ENCODE measurements around the gene DGKG. TPM values are rescaled to one million over a fixed set of nuclear protein-coding genes. Genes with fewer than 3 reads are reported as not detected.

The DGKG gene
- total and polyA plus RNA-seq, 3 experiments from 2014 or later, result 0.04 to 0.20 TPM; not detected in 1

DNA sequence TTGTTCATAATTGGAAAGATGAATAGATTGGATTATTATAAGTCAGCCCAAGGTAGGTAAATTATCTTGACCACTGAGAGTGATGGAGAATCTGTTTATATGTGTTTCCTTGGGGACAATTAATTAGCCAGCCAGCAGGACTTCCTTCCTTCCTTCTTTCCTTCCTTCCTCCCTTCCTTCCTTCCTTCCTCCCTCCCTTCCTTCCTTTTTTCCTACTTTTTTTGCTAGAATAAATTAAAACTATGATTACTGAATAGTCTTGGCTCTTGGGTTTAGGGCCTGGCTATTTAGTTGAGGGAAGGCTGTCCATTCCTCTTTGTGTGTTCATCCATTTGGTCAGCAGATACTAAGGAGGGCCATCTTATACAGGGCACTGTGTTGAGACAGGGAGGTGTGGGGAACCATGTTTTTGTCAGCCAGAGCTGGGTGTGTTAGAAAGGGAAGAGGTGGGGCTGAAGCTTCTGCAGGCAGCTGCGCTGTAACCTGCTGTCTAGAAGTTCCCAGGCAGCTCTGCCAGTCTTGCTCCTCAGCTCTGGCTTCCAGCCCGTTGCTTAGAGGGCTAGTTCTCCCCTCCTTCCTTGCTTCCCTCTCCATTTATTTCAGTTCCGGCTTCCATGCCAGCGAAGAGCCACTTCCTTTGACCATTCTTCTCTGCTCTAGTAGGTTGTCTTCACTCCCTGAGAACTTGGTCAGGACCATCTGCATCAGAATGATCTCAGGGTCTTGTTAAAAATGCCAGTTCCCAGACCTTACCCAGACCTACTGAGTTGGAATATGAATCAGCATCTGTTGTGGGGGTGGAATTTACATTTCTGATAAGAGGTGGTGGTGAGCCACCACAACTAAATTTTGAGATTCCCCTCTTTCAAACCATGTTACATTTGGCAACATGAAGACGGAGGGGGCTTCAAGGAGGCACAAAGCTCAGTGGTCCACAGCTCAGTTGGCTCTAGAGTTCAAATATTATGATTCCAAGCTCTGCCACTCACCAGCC, 113.9 kb downstream of the DGKG start:
- Histone ChIP-seq H3K36me3 (ENCODE audit: insufficient read depth, low read length) (no peaks in the 10 kb centered on the region), H3K4me3 (ENCODE audit: low read length) (no peak overlapping the region), H3K27me3 (ENCODE audit: insufficient read depth, low read length, poor library complexity, severe bottlenecking) (no peaks in the 10 kb centered on the region), H3K27ac (ENCODE audit: low read depth, low read length) (no peak overlapping the region), H3K9me3 (ENCODE audit: low read length) (no peaks in the 10 kb centered on the region), H3K4me1 (ENCODE audit: insufficient read depth, low read length) (no peaks in the 10 kb centered on the region)
- no peak for DNase-seq
- Mint-ChIP-seq H3K36me3 (no peaks in the 10 kb centered on the region), H3K4me3 (no peak overlapping the region), H3K4me1 (no peaks in the 10 kb centered on the region), H3K27ac (peak overlapping the region in 1 of 8 donors; percentile 8), H3K27me3 (peaks cover 35 to 61% of the 10 kb centered on the region in 2 donors), H3K9me3 (peaks cover 0 to 1% (median 0%) of the 10 kb centered on the region in 5 donors)
- ChIA-PET CTCF (interaction anchor here (2.1 kb wide), 1 partner anchor 11 kb away, joined by 5 read pairs; no protein-coding TSS in a partner anchor), POLR2A (no interaction called here)

DNA sequence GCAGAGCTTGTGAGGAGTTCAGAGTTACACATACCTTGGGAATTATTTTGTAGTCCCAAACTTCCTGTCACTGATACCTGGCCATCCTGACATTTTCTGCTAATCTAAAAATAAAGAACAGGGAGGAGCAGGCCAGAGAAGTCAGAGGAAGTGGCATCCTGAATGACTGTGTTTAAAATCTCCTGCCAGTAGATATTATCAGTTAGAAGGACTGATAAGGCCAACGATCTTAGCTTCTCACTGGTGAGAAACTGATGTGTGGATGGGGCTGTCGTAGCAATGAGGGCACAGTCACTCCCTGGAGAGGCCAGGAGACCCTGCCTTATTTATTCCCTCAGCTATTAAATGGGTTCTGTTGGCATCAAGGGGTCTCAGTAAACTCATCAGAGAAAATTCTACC, 115.1 kb downstream of the DGKG start:
- Histone ChIP-seq H3K4me1 (ENCODE audit: insufficient read depth, low read length) (no peaks in the 10 kb centered on the region), H3K36me3 (ENCODE audit: insufficient read depth, low read length) (no peaks in the 10 kb centered on the region), H3K4me3 (ENCODE audit: low read length) (no peak overlapping the region), H3K27me3 (ENCODE audit: insufficient read depth, low read length, poor library complexity, severe bottlenecking) (no peaks in the 10 kb centered on the region), H3K27ac (ENCODE audit: low read depth, low read length) (no peak overlapping the region), H3K9me3 (ENCODE audit: low read length) (no peaks in the 10 kb centered on the region)
- H3K27me3 Mint-ChIP-seq, result peaks cover 39 to 55% of the 10 kb centered on the region in 2 donors
- H3K27ac Mint-ChIP-seq, result no peak overlapping the region
- H3K4me3 Mint-ChIP-seq, result no peak overlapping the region
- H3K36me3 Mint-ChIP-seq, result no peaks in the 10 kb centered on the region
- ChIA-PET CTCF (interaction anchor here (2.1 kb wide), 1 partner anchor 12 kb away, joined by 5 read pairs; no protein-coding TSS in a partner anchor), POLR2A (no interaction called here)
- H3K4me1 Mint-ChIP-seq, result peaks cover 0 to 8% (median 0%) of the 10 kb centered on the region in 3 donors
- peaks cover 0 to 1% (median 0%) of the 10 kb centered on the region in 5 donors for H3K9me3 Mint-ChIP-seq
- no peak for DNase-seq

DNA sequence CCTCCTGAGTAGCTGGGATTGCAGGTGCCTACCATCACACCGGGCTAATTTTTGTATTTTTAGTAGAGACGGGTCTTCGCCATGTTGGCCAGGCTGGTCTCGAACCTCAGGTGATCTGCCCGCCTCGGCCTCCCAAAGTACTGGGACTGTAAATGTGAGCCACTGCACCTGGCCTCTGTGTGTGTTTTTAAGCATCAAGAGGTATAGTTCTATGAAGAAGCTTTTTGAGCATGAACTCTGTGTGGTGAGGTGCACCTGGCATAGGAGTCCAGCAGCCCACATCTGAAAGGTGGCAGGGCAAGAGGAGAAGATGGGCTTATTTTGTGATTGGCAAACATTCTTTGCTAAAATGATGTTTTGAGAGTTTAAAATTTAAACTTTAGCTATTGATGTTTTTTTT, 118.0 kb downstream of the DGKG start:
- Mint-ChIP-seq H3K4me1 (peaks cover 0 to 8% (median 2%) of the 10 kb centered on the region in 3 donors), H3K27me3 (peaks cover 30 to 46% of the 10 kb centered on the region in 2 donors), H3K27ac (no peak overlapping the region), H3K9me3 (no peaks in the 10 kb centered on the region), H3K4me3 (no peak overlapping the region), H3K36me3 (no peaks in the 10 kb centered on the region)
- Histone ChIP-seq H3K4me1 (ENCODE audit: insufficient read depth, low read length) (no peaks in the 10 kb centered on the region), H3K4me3 (ENCODE audit: low read length) (no peak overlapping the region), H3K9me3 (ENCODE audit: low read length) (no peaks in the 10 kb centered on the region), H3K36me3 (ENCODE audit: insufficient read depth, low read length) (no peaks in the 10 kb centered on the region), H3K27me3 (ENCODE audit: insufficient read depth, low read length, poor library complexity, severe bottlenecking) (no peaks in the 10 kb centered on the region), H3K27ac (ENCODE audit: low read depth, low read length) (no peak overlapping the region)
- no peak for DNase-seq
- ChIA-PET POLR2A (no interaction called here), CTCF (interaction anchor here (0.7 kb wide), 1 partner anchor 47 kb away, joined by 3 read pairs; no protein-coding TSS in a partner anchor)

GRCh38 chr3:186241910-186242821, 119.9 kb downstream of the DGKG start:
- ChIA-PET CTCF (interaction anchor here (1.2 to 1.3 kb wide), 2 partner anchors 246 to 255 kb away, joined by 3 read pairs; no protein-coding TSS in a partner anchor), POLR2A (no interaction called here)
- Mint-ChIP-seq H3K4me3 (no peak overlapping the region), H3K9me3 (no peaks in the 10 kb centered on the region), H3K36me3 (no peaks in the 10 kb centered on the region), H3K27ac (no peak overlapping the region), H3K27me3 (peaks cover 20 to 29% of the 10 kb centered on the region in 2 donors), H3K4me1 (peaks cover 0 to 8% (median 2%) of the 10 kb centered on the region in 3 donors)
- Histone ChIP-seq H3K27ac (ENCODE audit: low read depth, low read length) (no peak overlapping the region), H3K4me1 (ENCODE audit: insufficient read depth, low read length) (no peaks in the 10 kb centered on the region), H3K27me3 (ENCODE audit: insufficient read depth, low read length, poor library complexity, severe bottlenecking) (no peaks in the 10 kb centered on the region), H3K4me3 (ENCODE audit: low read length) (no peak overlapping the region), H3K9me3 (ENCODE audit: low read length) (no peaks in the 10 kb centered on the region), H3K36me3 (ENCODE audit: insufficient read depth, low read length) (no peaks in the 10 kb centered on the region)
- peak in 2 of 5 donors; percentile 21 to 56 for DNase-seq

DNA sequence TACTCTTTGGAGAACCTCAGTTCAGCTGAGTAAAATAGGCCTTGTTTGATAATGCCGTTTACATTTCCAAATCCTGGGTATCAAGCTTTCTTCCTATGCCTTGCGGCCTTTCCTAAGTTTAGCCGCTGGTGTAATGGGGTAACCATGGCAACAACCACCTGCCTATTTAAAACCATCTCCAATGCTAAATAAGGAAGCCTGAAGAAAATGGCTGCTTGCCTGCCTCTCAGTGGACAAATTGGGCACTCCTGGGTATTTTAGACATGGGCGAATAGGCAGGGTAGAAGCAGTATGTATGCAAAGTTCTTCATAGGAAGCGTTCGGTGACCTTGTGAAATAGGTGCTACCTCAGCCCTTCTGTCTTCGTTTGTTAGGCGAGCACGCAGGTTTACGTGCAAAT, 122.7 kb downstream of the DGKG start:
- Mint-ChIP-seq H3K4me1 (peaks cover 6 to 17% (median 10%) of the 10 kb centered on the region in 3 donors), H3K9me3 (no peaks in the 10 kb centered on the region), H3K27me3 (peaks cover 11 to 12% of the 10 kb centered on the region in 2 donors), H3K4me3 (no peak overlapping the region), H3K27ac (no peak overlapping the region), H3K36me3 (no peaks in the 10 kb centered on the region)
- Histone ChIP-seq H3K4me1 (ENCODE audit: insufficient read depth, low read length) (no peaks in the 10 kb centered on the region), H3K4me3 (ENCODE audit: low read length) (no peak overlapping the region), H3K27me3 (ENCODE audit: insufficient read depth, low read length, poor library complexity, severe bottlenecking) (no peaks in the 10 kb centered on the region), H3K27ac (ENCODE audit: low read depth, low read length) (no peak overlapping the region), H3K9me3 (ENCODE audit: low read length) (no peaks in the 10 kb centered on the region), H3K36me3 (ENCODE audit: insufficient read depth, low read length) (no peaks in the 10 kb centered on the region)
- ChIA-PET CTCF (no interaction called here), POLR2A (no interaction called here)
- DNase-seq, result no peak

DNA sequence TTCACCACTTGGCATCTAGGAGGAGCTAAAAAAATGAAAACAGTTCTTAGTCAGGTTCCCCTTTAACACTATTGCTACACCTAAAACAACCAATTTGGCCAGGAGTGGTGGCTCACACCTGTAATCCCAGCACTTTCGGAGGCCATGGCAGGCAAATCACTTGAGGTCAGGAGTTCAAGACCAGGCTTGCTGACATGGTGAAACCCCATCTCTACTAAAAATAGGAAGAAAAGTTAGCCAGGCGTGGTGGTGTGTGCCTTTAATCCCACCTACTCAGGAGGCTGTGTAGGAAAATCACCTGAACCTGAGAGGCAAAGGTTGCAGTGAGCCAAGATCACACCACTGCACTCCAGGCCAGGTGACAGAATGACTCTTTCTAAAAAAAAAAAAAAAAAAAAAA, 124.1 kb downstream of the DGKG start:
- Histone ChIP-seq H3K4me1 (ENCODE audit: insufficient read depth, low read length) (no peaks in the 10 kb centered on the region), H3K4me3 (ENCODE audit: low read length) (no peak overlapping the region), H3K36me3 (ENCODE audit: insufficient read depth, low read length) (no peaks in the 10 kb centered on the region), H3K27me3 (ENCODE audit: insufficient read depth, low read length, poor library complexity, severe bottlenecking) (no peaks in the 10 kb centered on the region), H3K27ac (ENCODE audit: low read depth, low read length) (no peak overlapping the region), H3K9me3 (ENCODE audit: low read length) (no peaks in the 10 kb centered on the region)
- no peaks in the 10 kb centered on the region for H3K9me3 Mint-ChIP-seq
- ChIA-PET CTCF (no interaction called here), POLR2A (no interaction called here)
- no peak overlapping the region for H3K27ac Mint-ChIP-seq
- no peak for DNase-seq
- peaks cover 6 to 17% (median 10%) of the 10 kb centered on the region in 3 donors for H3K4me1 Mint-ChIP-seq
- H3K4me3 Mint-ChIP-seq, result no peak overlapping the region
- no peaks in the 10 kb centered on the region for H3K36me3 Mint-ChIP-seq
- H3K27me3 Mint-ChIP-seq, result peaks cover 4 to 7% of the 10 kb centered on the region in 2 donors

GRCh38 chr3:186236357-186237020, 125.5 kb downstream of the DGKG start:
- Mint-ChIP-seq H3K27ac (no peak overlapping the region), H3K4me1 (peaks cover 5 to 10% (median 9%) of the 10 kb centered on the region in 3 donors), H3K36me3 (no peaks in the 10 kb centered on the region), H3K9me3 (no peaks in the 10 kb centered on the region), H3K27me3 (peaks cover 4 to 6% of the 10 kb centered on the region in 2 donors), H3K4me3 (no peak overlapping the region)
- Histone ChIP-seq H3K27me3 (ENCODE audit: insufficient read depth, low read length, poor library complexity, severe bottlenecking) (no peaks in the 10 kb centered on the region), H3K36me3 (ENCODE audit: insufficient read depth, low read length) (no peaks in the 10 kb centered on the region), H3K9me3 (ENCODE audit: low read length) (no peaks in the 10 kb centered on the region), H3K4me3 (ENCODE audit: low read length) (no peak overlapping the region), H3K4me1 (ENCODE audit: insufficient read depth, low read length) (no peaks in the 10 kb centered on the region), H3K27ac (ENCODE audit: low read depth, low read length) (no peak overlapping the region)
- ChIA-PET POLR2A (no interaction called here), CTCF (interaction anchor here (1.2 kb wide), 1 partner anchor 44 kb away, joined by 3 read pairs; no protein-coding TSS in a partner anchor)
- no peak for DNase-seq

All from CD8-positive, alpha-beta memory T cell (primary cell).